ENCODE measurements around the gene PHACTR3.

DNA sequence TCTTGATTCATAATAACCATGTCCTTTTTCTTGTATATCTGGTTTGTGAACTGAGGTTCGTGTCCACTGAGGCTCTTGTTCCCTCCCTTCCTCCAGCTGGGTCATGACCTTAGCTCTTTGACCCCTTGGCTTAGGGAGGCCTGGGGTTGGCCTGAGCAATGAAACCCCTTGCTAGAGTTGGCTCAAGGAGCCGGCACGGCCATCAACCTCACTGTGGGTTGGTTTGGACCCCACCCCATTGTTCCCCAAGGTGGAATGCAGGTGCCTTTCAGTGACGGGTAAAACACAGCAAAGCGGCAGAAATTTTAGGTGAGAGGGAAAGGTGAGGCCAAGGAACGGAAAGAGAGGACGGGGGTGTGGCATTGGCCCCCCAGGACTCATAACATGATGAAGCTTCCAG, 44.5 kb upstream of the PHACTR3 start:
- TF ChIP-seq, protein P1, sequence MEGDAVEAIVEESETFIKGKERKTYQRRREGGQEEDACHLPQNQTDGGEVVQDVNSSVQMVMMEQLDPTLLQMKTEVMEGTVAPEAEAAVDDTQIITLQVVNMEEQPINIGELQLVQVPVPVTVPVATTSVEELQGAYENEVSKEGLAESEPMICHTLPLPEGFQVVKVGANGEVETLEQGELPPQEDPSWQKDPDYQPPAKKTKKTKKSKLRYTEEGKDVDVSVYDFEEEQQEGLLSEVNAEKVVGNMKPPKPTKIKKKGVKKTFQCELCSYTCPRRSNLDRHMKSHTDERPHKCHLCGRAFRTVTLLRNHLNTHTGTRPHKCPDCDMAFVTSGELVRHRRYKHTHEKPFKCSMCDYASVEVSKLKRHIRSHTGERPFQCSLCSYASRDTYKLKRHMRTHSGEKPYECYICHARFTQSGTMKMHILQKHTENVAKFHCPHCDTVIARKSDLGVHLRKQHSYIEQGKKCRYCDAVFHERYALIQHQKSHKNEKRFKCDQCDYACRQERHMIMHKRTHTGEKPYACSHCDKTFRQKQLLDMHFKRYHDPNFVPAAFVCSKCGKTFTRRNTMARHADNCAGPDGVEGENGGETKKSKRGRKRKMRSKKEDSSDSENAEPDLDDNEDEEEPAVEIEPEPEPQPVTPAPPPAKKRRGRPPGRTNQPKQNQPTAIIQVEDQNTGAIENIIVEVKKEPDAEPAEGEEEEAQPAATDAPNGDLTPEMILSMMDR (conservative IDR thresholded peaks at IDR 0.05; ENCODE audit: low read depth, low read length): no peak
- no peak for TF ChIP-seq EZH2 (IDR thresholded peaks at IDR 0.05; ENCODE audit: low read length, unreplicated experiment)
